ENCODE results near the gene BGN.

The BGN gene

DNA sequence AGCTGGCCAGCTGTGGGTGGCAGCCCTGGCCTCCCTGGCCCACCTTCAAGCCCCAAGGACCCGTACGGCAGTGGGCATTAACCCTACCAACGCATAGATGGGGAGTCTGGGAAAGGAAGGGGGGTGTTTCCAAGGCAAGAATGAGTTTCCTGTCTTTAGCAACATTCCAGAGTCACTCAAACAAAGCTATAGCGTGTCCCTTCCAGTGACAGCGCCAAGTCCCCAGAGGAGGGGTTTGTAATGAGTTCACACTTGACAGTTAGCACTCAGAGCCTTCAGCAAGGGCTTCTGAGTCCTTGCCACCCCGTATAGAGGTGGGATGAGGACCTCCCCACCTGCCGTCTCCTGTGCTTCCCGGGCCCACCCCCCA is 1.8 kb downstream of the BGN start:
- no peak for DNase-seq (ENCODE audit: low spot score in 2 of 2)
- Histone ChIP-seq H3K4me3 (no peak overlapping the region), H3K4me1 (no peaks in the 10 kb centered on the region), H3K36me3 (replicated peaks) (no peaks in the 10 kb centered on the region), H3K9me3 (no peaks in the 10 kb centered on the region), H3K27me3 (ENCODE audit: low read depth) (no peaks in the 10 kb centered on the region)
- in situ Hi-C loops (cut with MboI; ENCODE audit: low sequenced_read_pairs), result no loop called here

DNA sequence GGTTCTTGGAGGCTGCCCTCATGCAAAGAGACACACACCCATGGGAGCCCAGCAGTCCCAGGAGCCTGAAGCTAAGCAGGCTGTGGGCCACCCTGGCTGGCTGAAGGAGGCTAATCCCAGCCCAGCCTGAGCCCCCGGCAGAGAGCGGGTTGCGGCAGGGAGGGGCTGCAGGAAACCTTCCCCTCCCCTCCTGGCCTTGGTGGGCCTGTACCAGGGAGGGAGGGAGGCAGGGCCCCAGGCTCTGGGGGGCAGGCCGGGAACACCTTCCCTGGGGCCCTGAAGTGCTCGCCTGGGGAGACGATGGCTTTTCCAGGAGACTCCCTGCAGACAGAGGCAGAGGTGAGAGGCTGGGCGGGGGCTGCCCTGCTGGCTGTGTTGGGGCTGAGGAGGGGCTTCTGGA is 3.7 kb downstream of the BGN start:
- no peaks in the 10 kb centered on the region for H3K36me3 ChIP-seq (replicated peaks)
- no peaks in the 10 kb centered on the region for H3K9me3 ChIP-seq
- no peak for DNase-seq (ENCODE audit: low spot score in 2 of 2)
- H3K4me1 ChIP-seq, result no peaks in the 10 kb centered on the region
- no peak overlapping the region for H3K4me3 ChIP-seq
- H3K27me3 ChIP-seq (ENCODE audit: low read depth), result no peaks in the 10 kb centered on the region
- in situ Hi-C loops (cut with MboI; ENCODE audit: low sequenced_read_pairs), result no loop called here

DNA sequence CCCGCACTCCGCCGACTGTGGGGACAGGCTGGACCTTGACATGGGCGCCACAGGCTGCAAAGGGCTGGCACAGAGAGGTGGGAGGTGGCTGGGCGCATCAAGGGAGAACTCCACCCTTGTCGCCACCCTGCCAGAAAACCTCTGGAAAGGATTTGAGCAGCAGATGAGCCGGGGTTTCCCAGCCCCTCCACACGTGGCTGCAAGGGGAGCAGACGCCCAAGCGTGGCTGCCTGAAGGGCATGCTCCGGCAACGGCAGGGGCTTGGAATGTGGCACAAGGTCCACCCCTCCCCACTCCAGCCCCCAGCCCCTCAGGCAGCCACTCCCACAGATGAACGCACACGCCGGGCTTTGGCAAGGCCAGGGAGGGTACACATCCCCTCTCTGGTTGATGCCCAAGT is 4.6 kb downstream of the BGN start:
- Histone ChIP-seq H3K4me3 (no peak overlapping the region), H3K4me1 (no peaks in the 10 kb centered on the region), H3K36me3 (replicated peaks) (no peaks in the 10 kb centered on the region), H3K9me3 (no peaks in the 10 kb centered on the region), H3K27me3 (ENCODE audit: low read depth) (no peaks in the 10 kb centered on the region)
- in situ Hi-C loops (cut with MboI; ENCODE audit: low sequenced_read_pairs), result no loop called here
- no peak for DNase-seq (ENCODE audit: low spot score in 2 of 2)

DNA sequence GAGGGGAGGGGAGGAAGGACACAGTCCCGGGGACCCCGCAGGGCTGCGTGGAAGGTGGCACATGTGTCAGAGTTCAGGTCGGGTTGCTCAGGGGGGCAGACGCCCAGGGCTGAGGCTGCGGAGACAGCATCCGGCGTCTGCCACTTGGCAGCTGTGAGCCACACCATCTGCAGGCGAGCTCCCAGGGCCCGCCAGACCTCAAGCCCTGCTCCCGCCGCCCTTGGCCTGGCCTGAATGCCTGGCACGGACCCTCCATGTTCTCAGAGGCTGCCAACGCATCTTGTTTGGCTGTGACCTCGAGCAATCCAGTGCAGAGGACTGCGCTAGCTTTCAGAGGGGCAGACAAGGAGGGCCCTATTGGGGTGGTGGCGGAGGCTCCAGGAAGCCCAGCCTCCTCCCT is 5.1 kb downstream of the BGN start:
- no peaks in the 10 kb centered on the region for H3K4me1 ChIP-seq
- no peaks in the 10 kb centered on the region for H3K36me3 ChIP-seq (replicated peaks)
- no peaks in the 10 kb centered on the region for H3K27me3 ChIP-seq (ENCODE audit: low read depth)
- no peak for DNase-seq (ENCODE audit: low spot score in 2 of 2)
- no peak overlapping the region for H3K4me3 ChIP-seq
- H3K9me3 ChIP-seq, result no peaks in the 10 kb centered on the region
- in situ Hi-C loops (cut with MboI; ENCODE audit: low sequenced_read_pairs), result no loop called here

DNA sequence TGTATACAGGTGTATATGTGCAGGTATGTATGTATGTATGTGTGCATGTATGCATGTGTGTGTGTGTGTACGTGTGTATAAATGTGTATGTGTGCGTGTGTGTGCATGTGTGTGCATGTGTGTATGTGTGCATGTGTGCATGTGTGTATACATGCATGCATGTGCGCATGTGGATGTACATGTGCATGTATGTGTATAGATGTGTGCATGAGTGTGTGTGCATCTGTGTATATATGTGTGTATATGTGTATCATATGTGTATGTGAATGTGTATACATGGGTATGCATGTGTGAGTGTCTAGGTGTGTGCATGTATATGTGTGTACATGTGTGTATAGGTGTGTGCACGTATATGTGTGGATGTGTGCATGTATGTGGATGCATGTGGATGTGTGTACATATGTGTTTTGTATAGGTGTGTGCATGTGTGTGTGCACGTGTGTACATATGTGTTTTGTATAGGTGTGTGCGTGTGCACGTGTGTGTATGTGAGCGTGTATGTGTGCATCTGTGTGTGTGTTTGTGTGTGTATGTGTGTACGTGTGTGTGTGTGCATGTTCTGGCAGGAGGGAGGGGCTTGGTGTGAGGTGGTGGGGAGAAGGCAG is 6.0 kb downstream of the BGN start:
- DNase-seq (ENCODE audit: low spot score in 2 of 2), result no peak
- in situ Hi-C loops (cut with MboI; ENCODE audit: low sequenced_read_pairs), result no loop called here
- Histone ChIP-seq H3K9me3 (no peaks in the 10 kb centered on the region), H3K4me1 (no peaks in the 10 kb centered on the region), H3K36me3 (replicated peaks) (no peaks in the 10 kb centered on the region), H3K4me3 (no peak overlapping the region), H3K27me3 (ENCODE audit: low read depth) (no peaks in the 10 kb centered on the region)

DNA sequence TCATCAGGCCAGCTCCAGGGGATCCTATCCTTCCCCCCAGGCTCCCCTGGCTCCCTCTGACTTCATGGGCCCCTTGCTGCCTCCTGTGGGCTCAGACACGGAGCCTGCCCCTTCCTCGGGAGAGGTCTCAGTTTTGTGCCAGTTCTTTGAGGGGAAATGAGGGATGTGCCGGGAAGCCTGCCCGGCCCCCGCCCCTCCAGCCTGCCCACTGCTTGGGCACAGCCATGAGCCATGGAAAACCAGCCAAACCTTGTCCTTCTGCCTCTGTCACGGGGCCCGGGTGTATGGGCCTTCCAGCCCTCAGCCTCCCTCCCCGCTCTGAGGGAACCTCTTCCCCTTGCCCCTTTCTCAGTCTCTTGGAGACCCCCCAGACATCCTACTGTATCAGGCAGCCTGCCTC is 6.8 kb downstream of the BGN start:
- Histone ChIP-seq H3K36me3 (replicated peaks) (no peaks in the 10 kb centered on the region), H3K4me1 (no peaks in the 10 kb centered on the region), H3K9me3 (no peaks in the 10 kb centered on the region), H3K4me3 (no peak overlapping the region), H3K27me3 (ENCODE audit: low read depth) (no peaks in the 10 kb centered on the region)
- in situ Hi-C loops (cut with MboI; ENCODE audit: low sequenced_read_pairs), result no loop called here
- no peak for DNase-seq (ENCODE audit: low spot score in 2 of 2)

DNA sequence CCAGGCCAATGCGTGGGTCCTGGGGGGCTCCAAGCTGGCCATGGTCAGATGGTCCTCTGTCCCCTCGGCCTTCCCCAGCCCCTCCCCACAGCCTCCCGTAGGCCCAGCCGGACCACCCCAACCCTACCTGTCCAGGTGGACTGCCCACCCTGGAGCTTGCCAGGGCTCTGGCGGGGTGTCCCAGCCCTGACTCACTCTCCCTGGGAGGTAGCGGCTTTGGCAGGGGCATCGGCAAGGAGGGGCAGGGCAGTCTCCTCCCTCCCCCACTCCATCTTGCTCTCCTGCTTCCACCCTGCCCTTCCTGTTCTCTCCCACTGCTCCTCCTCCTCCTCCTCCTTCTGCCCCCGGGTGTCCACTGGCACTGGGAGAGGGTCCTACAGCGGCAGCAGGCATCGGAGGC is 7.4 kb downstream of the BGN start:
- Histone ChIP-seq H3K4me3 (no peak overlapping the region), H3K4me1 (no peaks in the 10 kb centered on the region), H3K27me3 (ENCODE audit: low read depth) (no peaks in the 10 kb centered on the region), H3K36me3 (replicated peaks) (no peaks in the 10 kb centered on the region), H3K9me3 (no peaks in the 10 kb centered on the region)
- no peak for DNase-seq (ENCODE audit: low spot score in 2 of 2)
- in situ Hi-C loops (cut with MboI; ENCODE audit: low sequenced_read_pairs), result no loop called here

DNA sequence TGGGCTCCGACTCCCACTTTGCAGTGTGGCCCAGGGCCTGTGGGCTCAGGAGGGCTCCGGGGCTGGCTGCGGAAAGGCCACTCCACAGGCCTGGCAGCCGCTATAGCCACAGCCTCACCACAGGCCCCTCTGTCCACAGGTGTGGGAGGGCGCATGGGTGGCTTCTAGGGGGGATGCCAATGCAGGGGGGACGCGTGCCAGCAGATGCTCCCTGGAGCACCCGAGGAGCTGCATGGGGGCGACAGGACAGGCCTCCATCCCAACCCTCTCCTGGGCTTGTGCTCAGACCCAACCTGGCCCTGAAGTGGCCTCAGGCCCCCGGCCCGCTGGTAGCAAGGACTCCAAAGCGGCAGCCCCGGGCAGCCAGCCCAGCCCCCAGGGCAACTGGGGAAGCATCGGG is 8.0 kb downstream of the BGN start:
- DNase-seq (ENCODE audit: low spot score in 2 of 2), result no peak
- in situ Hi-C loops (cut with MboI; ENCODE audit: low sequenced_read_pairs), result no loop called here
- H3K4me1 ChIP-seq, result no peaks in the 10 kb centered on the region

DNA sequence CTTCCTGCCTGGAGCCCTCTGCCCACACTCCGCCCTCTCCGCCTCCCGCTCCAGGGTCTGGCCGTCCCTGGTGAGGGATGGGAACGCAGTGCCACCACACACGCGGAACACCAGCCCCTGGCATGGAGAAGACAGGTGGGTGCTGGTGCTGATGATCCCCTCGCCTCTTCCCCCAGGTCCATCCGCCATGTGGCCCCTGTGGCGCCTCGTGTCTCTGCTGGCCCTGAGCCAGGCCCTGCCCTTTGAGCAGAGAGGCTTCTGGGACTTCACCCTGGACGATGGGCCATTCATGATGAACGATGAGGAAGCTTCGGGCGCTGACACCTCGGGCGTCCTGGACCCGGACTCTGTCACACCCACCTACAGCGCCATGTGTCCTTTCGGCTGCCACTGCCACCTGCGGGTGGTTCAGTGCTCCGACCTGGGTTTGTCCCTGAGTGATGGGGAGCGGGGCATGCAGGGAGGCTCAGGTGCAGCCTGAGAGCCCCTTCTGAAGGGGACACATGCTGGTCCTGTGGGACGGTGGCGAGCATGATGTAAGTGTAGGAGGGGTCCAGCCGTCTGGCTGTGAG is 9.8 kb downstream of the BGN start:
- no peaks in the 10 kb centered on the region for H3K36me3 ChIP-seq (replicated peaks)
- no peaks in the 10 kb centered on the region for H3K9me3 ChIP-seq
- no peaks in the 10 kb centered on the region for H3K4me1 ChIP-seq
- H3K4me3 ChIP-seq, result no peak overlapping the region
- no peak for DNase-seq (ENCODE audit: low spot score in 2 of 2)
- no peaks in the 10 kb centered on the region for H3K27me3 ChIP-seq (ENCODE audit: low read depth)
- in situ Hi-C loops (cut with MboI; ENCODE audit: low sequenced_read_pairs), result loop anchor here (5.0 kb wide), 2 partner anchors 42 to 472 kb away; no protein-coding TSS in a partner anchor

More for the DNA sequence above, 8.0 kb downstream of the BGN start:
- H3K9me3 ChIP-seq, result no peaks in the 10 kb centered on the region
- H3K27me3 ChIP-seq (ENCODE audit: low read depth), result no peaks in the 10 kb centered on the region
- no peak overlapping the region for H3K4me3 ChIP-seq
- H3K36me3 ChIP-seq (replicated peaks), result no peaks in the 10 kb centered on the region

DNA sequence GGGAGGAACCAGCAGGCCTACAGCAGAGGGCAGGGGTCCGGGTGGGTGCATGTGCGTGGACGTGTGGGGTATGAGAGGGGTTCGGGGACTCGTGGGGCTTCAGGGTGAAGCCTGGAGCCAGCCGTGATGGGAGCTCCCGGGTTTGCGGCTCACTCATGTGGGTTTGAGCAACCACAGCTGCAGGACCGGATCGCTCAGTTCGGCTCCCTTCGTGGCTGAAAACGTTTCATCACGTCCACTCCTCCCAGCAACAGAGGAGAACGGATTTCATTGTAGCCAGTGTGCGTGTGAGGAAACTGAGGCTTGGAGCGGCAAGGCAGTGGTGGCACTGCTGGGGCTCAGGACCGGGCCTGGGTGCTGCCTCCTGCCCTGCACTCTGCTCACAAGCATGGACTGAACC is 10.6 kb downstream of the BGN start:
- Histone ChIP-seq H3K9me3 (no peaks in the 10 kb centered on the region), H3K4me1 (no peaks in the 10 kb centered on the region), H3K27me3 (ENCODE audit: low read depth) (no peaks in the 10 kb centered on the region), H3K36me3 (replicated peaks) (no peaks in the 10 kb centered on the region), H3K4me3 (no peak overlapping the region)
- DNase-seq (ENCODE audit: low spot score in 2 of 2), result no peak
- in situ Hi-C loops (cut with MboI; ENCODE audit: low sequenced_read_pairs), result loop anchor here (5.0 kb wide), 2 partner anchors 43 to 473 kb away; no protein-coding TSS in a partner anchor

DNA sequence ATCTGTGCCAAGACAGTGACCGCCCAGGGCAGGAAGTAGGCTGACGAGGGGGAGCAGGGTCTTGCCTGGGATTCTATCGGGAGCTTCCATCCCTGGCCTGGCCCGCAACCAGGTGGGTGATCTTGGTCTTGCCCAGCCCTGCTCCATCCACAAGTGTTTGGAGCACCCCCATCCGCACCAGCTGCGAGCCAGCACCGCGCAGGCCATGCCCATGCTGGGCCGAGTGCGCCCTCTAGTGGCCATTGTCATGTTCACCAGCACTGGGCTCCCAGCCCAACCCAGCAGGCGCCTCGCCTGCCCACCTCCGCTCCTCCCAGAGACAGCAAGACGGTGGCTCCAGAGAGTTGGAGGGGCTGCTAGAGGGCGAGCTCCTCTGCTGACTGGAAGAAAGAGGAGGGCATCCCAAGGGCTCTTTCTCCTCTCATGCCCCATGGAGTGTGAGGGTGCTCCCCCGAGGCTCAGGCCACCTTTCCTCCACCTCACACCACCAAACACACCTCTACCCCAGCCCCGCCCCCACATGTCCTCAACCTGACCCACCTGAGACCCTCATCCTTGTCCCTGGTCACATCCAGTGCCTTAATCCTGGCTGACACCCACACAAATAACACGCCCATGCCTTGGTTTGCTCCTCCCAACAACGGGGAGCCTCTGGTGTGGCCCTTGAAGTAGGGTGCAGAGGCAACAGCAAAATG is 12.9 kb downstream of the BGN start:
- no peaks in the 10 kb centered on the region for H3K27me3 ChIP-seq (ENCODE audit: low read depth)
- no peaks in the 10 kb centered on the region for H3K36me3 ChIP-seq (replicated peaks)
- no peaks in the 10 kb centered on the region for H3K9me3 ChIP-seq
- no peaks in the 10 kb centered on the region for H3K4me1 ChIP-seq
- in situ Hi-C loops (cut with MboI; ENCODE audit: low sequenced_read_pairs), result loop anchor here (5.0 kb wide), 2 partner anchors 45 to 475 kb away; no protein-coding TSS in a partner anchor
- peak; percentile 61 to 93 for DNase-seq (ENCODE audit: low spot score in 2 of 2)
- no peak overlapping the region for H3K4me3 ChIP-seq

DNA sequence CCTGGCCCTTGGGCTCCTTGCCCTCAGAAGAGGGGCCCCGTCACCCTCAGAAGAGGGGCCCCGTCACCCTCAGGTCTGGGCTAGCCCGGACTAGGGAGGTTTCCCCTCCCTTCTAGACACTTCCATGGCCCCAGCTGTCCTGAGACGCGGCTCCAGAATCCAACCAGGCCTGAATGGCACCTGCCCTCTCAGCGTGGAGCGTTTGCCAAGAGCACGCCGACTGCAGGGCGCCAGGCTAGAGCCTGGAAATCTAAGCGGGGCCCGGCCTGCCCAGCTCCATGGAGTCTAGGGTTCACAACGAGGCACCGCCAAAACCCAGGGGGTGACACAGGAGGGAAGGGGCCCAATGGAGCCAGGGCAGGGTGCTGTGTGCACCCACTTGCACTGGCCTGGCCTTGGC is 14.8 kb downstream of the BGN start:
- H3K4me3 ChIP-seq, result no peak overlapping the region
- H3K9me3 ChIP-seq, result no peaks in the 10 kb centered on the region
- no peak for DNase-seq (ENCODE audit: low spot score in 2 of 2)
- no peaks in the 10 kb centered on the region for H3K36me3 ChIP-seq (replicated peaks)
- no peaks in the 10 kb centered on the region for H3K4me1 ChIP-seq
- in situ Hi-C loops (cut with MboI; ENCODE audit: low sequenced_read_pairs), result loop anchor here (5.0 kb wide), 2 partner anchors 47 to 477 kb away; no protein-coding TSS in a partner anchor
- no peaks in the 10 kb centered on the region for H3K27me3 ChIP-seq (ENCODE audit: low read depth)

DNA sequence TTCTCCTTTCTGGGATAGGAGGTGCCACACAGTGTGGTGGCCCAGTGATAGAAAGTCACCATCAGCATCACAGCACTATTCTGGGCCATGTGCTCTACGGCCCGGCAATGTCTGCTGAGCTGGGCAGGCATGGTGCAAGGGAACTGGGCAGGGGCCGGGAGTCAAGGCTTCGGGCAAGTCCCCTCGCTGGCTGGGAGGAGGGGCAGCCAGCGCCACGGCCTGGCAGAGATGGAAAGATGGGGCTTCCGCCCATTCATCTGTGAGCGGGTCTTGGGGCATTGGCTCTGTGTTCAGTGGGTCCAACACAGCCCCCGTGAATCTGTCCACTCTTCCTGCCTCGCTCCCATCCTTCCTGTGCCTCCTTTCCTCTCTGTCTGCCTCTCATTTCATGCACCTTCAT is 15.6 kb downstream of the BGN start:
- Histone ChIP-seq H3K4me1 (no peaks in the 10 kb centered on the region), H3K4me3 (no peak overlapping the region), H3K9me3 (no peaks in the 10 kb centered on the region), H3K36me3 (replicated peaks) (no peaks in the 10 kb centered on the region), H3K27me3 (ENCODE audit: low read depth) (no peaks in the 10 kb centered on the region)
- in situ Hi-C loops (cut with MboI; ENCODE audit: low sequenced_read_pairs), result no loop called here
- no peak for DNase-seq (ENCODE audit: low spot score in 2 of 2)

DNA sequence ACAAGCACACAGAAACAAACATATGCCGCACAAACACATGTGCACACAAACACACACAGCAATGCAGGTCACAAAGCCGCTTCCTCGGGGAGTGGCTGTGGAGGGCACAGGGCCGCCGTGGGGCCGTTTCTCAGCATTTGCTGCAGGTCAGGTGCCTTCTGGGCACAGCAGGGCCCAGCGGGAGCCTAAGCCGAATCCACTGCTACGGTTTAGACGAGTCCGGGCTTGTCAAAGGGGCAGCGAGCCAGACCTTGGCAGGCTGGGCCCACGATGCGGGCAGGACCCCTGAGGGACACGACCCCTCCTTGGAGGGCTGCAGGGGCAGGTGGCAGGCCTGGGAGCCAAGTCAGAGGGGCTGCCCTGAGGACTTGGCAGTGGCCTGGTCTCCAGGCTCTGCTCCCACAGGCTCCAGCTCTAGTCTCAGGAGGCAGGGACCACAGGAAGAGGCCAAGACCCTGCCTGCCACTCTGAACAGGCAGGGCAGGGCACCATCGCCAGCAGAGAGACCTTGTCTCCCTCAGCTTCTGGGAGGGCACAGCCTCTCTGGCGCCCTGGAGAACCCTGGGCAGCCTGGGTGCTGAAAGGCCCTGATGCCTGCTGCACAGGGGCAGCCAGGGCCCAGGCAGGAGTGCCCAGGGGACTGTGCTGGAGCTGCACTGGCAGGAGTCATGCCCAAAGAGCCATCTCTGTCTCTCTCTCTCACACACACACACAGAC is 17.2 kb downstream of the BGN start:
- no peak for DNase-seq (ENCODE audit: low spot score in 2 of 2)
- no peaks in the 10 kb centered on the region for H3K9me3 ChIP-seq
- in situ Hi-C loops (cut with MboI; ENCODE audit: low sequenced_read_pairs), result no loop called here

More for the DNA sequence above, 17.2 kb downstream of the BGN start:
- Histone ChIP-seq H3K4me3 (no peak overlapping the region), H3K27me3 (ENCODE audit: low read depth) (0 out of 2 replicates have a peak, but pooled peaks cover 4% of the 10 kb centered on the region), H3K4me1 (no peaks in the 10 kb centered on the region), H3K36me3 (replicated peaks) (no peaks in the 10 kb centered on the region)
